ENCODE measurements around the gene DNAH6.
"Not testable (repeated sequence)": the region's sequence is repeated elsewhere in the genome, so short reads cannot be mapped to it uniquely, and the experiment has no call there.

DNAH6 gene

GRCh38 chr2:84732897-84733778 is 216.8 kb downstream of the DNAH6 start:
- no peak for FAIRE-seq
- no peak for DNase-seq (ENCODE audit: insufficient read length, low spot score)

- DNase-seq (ENCODE audit: insufficient read length, low spot score), result no peak
- FAIRE-seq, result no peak
Measured at GRCh38 chr2:84735389-84735788, 219.1 kb downstream of the DNAH6 start.

GRCh38 chr2:84741182-84741822 is 225.0 kb downstream of the DNAH6 start:
- DNase-seq (ENCODE audit: insufficient read length, low spot score), result peak; percentile 35
- FAIRE-seq, result peak; percentile 92

GRCh38 chr2:84748341-84748740 is 232.0 kb downstream of the DNAH6 start:
- FAIRE-seq (no peak), DNase-seq (ENCODE audit: insufficient read length, low spot score) (no peak)

- FAIRE-seq (no peak), DNase-seq (ENCODE audit: insufficient read length, low spot score) (no peak)
Measured at GRCh38 chr2:84749442-84749841, 233.1 kb downstream of the DNAH6 start.

GRCh38 chr2:84755096-84755495 is 238.8 kb downstream of the DNAH6 start:
- FAIRE-seq, result no peak
- no peak for DNase-seq (ENCODE audit: insufficient read length, low spot score)

GRCh38 chr2:84757648-84758047 is 241.3 kb downstream of the DNAH6 start:
- FAIRE-seq, result no peak
- DNase-seq (ENCODE audit: insufficient read length, low spot score), result no peak

- no peak for FAIRE-seq
- no peak for DNase-seq (ENCODE audit: insufficient read length, low spot score)
Measured at GRCh38 chr2:84766791-84767190, 250.5 kb downstream of the DNAH6 start.

- FAIRE-seq (no peak), DNase-seq (ENCODE audit: insufficient read length, low spot score) (no peak)
Measured at GRCh38 chr2:84768840-84769239, 252.5 kb downstream of the DNAH6 start.

GRCh38 chr2:84770280-84770679 is 254.0 kb downstream of the DNAH6 start:
- no peak for FAIRE-seq

GRCh38 chr2:84771251-84771650 is 255.0 kb downstream of the DNAH6 start:
- FAIRE-seq (no peak), DNase-seq (ENCODE audit: insufficient read length, low spot score) (no peak)

More at GRCh38 chr2:84770280-84770679, 254.0 kb downstream of the DNAH6 start:
- DNase-seq (ENCODE audit: insufficient read length, low spot score), result no peak

- not testable (repeated sequence) for DNase-seq (ENCODE audit: insufficient read length, low spot score); FAIRE-seq
Measured at GRCh38 chr2:84773562-84773961, 257.3 kb downstream of the DNAH6 start.

- FAIRE-seq (peak; percentile 90), DNase-seq (ENCODE audit: insufficient read length, low spot score) (peak; percentile 11)
Measured at GRCh38 chr2:84776011-84776410, 259.7 kb downstream of the DNAH6 start.

- FAIRE-seq (no peak), DNase-seq (ENCODE audit: insufficient read length, low spot score) (no peak)
Measured at GRCh38 chr2:84778911-84779690, 262.8 kb downstream of the DNAH6 start.

GRCh38 chr2:84779781-84780180 is 263.5 kb downstream of the DNAH6 start:
- DNase-seq (ENCODE audit: insufficient read length, low spot score) (no peak), FAIRE-seq (no peak)

GRCh38 chr2:84781942-84782716 is 265.8 kb downstream of the DNAH6 start:
- DNase-seq (ENCODE audit: insufficient read length, low spot score) (no peak), FAIRE-seq (no peak)

GRCh38 chr2:84782717-84783442 is 266.6 kb downstream of the DNAH6 start:
- FAIRE-seq (no peak), DNase-seq (ENCODE audit: insufficient read length, low spot score) (no peak)

GRCh38 chr2:84785950-84786349 is 269.7 kb downstream of the DNAH6 start:
- DNase-seq (ENCODE audit: insufficient read length, low spot score), result no peak
- FAIRE-seq, result no peak

- no peak for FAIRE-seq
Measured at GRCh38 chr2:84786601-84787000, 270.3 kb downstream of the DNAH6 start.

GRCh38 chr2:84788027-84788426 is 271.7 kb downstream of the DNAH6 start:
- FAIRE-seq, result no peak
- no peak for DNase-seq (ENCODE audit: insufficient read length, low spot score)

More at GRCh38 chr2:84786601-84787000, 270.3 kb downstream of the DNAH6 start:
- DNase-seq (ENCODE audit: insufficient read length, low spot score), result no peak

Measured in HTR-8/SVneo (cell line).